ENCODE measurements around the gene ZNF224. TPM values are rescaled to one million over a fixed set of nuclear protein-coding genes. Genes with fewer than 3 reads are reported as not detected.

ZNF224 gene
- total and polyA plus RNA-seq, 2 donors (not counting 1 experiment from before 2014, with no cell fraction given) = 30.7 to 96.1 TPM

GRCh38 chr19:44092108-44092507, 2.1 kb upstream of the ZNF224 start:
- intact Hi-C loops (cut with micrococcal nuclease) = loop anchor here (10.0 kb wide), 1 partner anchor 313 kb away; the partner anchor contains the start of gene ZNF285
- H3K9ac ChIP-seq (ENCODE audit: low read length) = no peak overlapping the region
- TF ChIP-seq EZH2 (IDR thresholded peaks at IDR 0.05; ENCODE audit: borderline replicate concordance, insufficient read depth, low read depth, low read length, poor library complexity, severe bottlenecking) (no peak), CTCF (IDR thresholded peaks at IDR 0.05) (no peak)
- no peak overlapping the region for H3K4me3 ChIP-seq (ENCODE audit: control extremely low read depth in 1 of 5, extremely low read depth in 1 of 5, insufficient read depth in 1 of 5, low read depth in 2 of 5, low read length in 4 of 5)
- H3K9me3 ChIP-seq (ENCODE audit: control extremely low read depth in 1 of 3, control insufficient read depth in 2 of 3, insufficient read depth in 1 of 3, low read length in 2 of 3) = no peaks in the 10 kb centered on the region
- POLR2A ChIA-PET = no interaction called here
- no peaks in the 10 kb centered on the region for H3K9me3 Mint-ChIP-seq (ENCODE audit: insufficient read depth)
- no peak overlapping the region for H3K4me3 Mint-ChIP-seq
- peaks cover 16% of the 10 kb centered on the region for H3K4me1 Mint-ChIP-seq
- H3K4me2 ChIP-seq (replicated peaks; ENCODE audit: low read depth, low read length, poor library complexity, severe bottlenecking) = no peak overlapping the region
- no peak overlapping the region for H3K27ac Mint-ChIP-seq
- CTCF ChIA-PET = no interaction called here
- DNase-seq (no peak), ATAC-seq (ENCODE audit: low read depth) (no peak)
- H2AFZ ChIP-seq (ENCODE audit: insufficient read depth, low read depth, low read length, poor library complexity, severe bottlenecking) = no peak overlapping the region
- H3K79me2 ChIP-seq (ENCODE audit: control insufficient read depth, insufficient read depth, low read length) = peaks cover 21% of the 10 kb centered on the region
- no peak overlapping the region for H3K27ac ChIP-seq (ENCODE audit: low read length in 2 of 2)
- no peaks in the 10 kb centered on the region for H4K20me1 ChIP-seq (ENCODE audit: control insufficient read depth, insufficient read depth, low read length, poor library complexity, severe bottlenecking)
- WGBS (ENCODE audit: insufficient coverage) = 75% methylated on average over 2 of the region's 4 CpGs
- peaks cover 4 to 9% of the 10 kb centered on the region in 2 donors for H3K4me1 ChIP-seq (ENCODE audit: control insufficient read depth in 2 of 2, insufficient read depth in 2 of 2, low read length in 2 of 2)
- H3K27me3 Mint-ChIP-seq = no peaks in the 10 kb centered on the region
- H3K36me3 ChIP-seq (replicated peaks in 1 of 2; ENCODE audit: control extremely low read depth in 1 of 2, control insufficient read depth in 1 of 2, extremely low read depth in 1 of 2, insufficient read depth in 2 of 2, low read length in 1 of 2) = peaks cover under 1 to 7% of the 10 kb centered on the region in 2 experiments
- H3K27me3 ChIP-seq (replicated peaks in 1 of 4; ENCODE audit: control extremely low read depth in 1 of 4, control insufficient read depth in 3 of 4, insufficient read depth in 4 of 4, low read length in 3 of 4) = no peaks in the 10 kb centered on the region

GRCh38 chr19:44107751-44108150, 13.6 kb downstream of the ZNF224 start:
- peaks cover 23% of the 10 kb centered on the region for H3K9me3 Mint-ChIP-seq (ENCODE audit: insufficient read depth)
- H3K27me3 ChIP-seq (replicated peaks in 1 of 4; ENCODE audit: control extremely low read depth in 1 of 4, control insufficient read depth in 3 of 4, insufficient read depth in 4 of 4, low read length in 3 of 4) = no peaks in the 10 kb centered on the region
- peaks cover 19 to 33% of the 10 kb centered on the region in 2 experiments for H3K36me3 ChIP-seq (replicated peaks in 1 of 2; ENCODE audit: control extremely low read depth in 1 of 2, control insufficient read depth in 1 of 2, extremely low read depth in 1 of 2, insufficient read depth in 2 of 2, low read length in 1 of 2)
- ChIA-PET CTCF (no interaction called here), POLR2A (no interaction called here)
- no peak overlapping the region for H3K4me3 ChIP-seq (ENCODE audit: control extremely low read depth in 1 of 5, extremely low read depth in 1 of 5, insufficient read depth in 1 of 5, low read depth in 2 of 5, low read length in 4 of 5)
- no peak overlapping the region for H3K9ac ChIP-seq (ENCODE audit: low read length)
- peaks cover 7% of the 10 kb centered on the region for H3K4me1 Mint-ChIP-seq
- DNase-seq (no peak), ATAC-seq (ENCODE audit: low read depth) (no peak)
- WGBS (ENCODE audit: insufficient coverage) = no CpG with 5 or more reads among the region's 3 CpGs
- H3K27ac Mint-ChIP-seq = no peak overlapping the region
- H3K4me2 ChIP-seq (replicated peaks; ENCODE audit: low read depth, low read length, poor library complexity, severe bottlenecking) = no peak overlapping the region
- no peak overlapping the region for H2AFZ ChIP-seq (ENCODE audit: insufficient read depth, low read depth, low read length, poor library complexity, severe bottlenecking)
- no peak overlapping the region for H3K27ac ChIP-seq (ENCODE audit: low read length in 2 of 2)
- H4K20me1 ChIP-seq (ENCODE audit: control insufficient read depth, insufficient read depth, low read length, poor library complexity, severe bottlenecking) = no peaks in the 10 kb centered on the region
- no peak overlapping the region for H3K4me3 Mint-ChIP-seq
- H3K27me3 Mint-ChIP-seq = no peaks in the 10 kb centered on the region
- H3K4me1 ChIP-seq (ENCODE audit: control insufficient read depth in 2 of 2, insufficient read depth in 2 of 2, low read length in 2 of 2) = peaks cover 4 to 10% of the 10 kb centered on the region in 2 donors
- intact Hi-C loops (cut with micrococcal nuclease) = no loop called here
- TF ChIP-seq EZH2 (IDR thresholded peaks at IDR 0.05; ENCODE audit: borderline replicate concordance, insufficient read depth, low read depth, low read length, poor library complexity, severe bottlenecking) (no peak), CTCF (IDR thresholded peaks at IDR 0.05) (no peak)
- H3K9me3 ChIP-seq (ENCODE audit: control extremely low read depth in 1 of 3, control insufficient read depth in 2 of 3, insufficient read depth in 1 of 3, low read length in 2 of 3) = peaks cover 17 to 52% (median 33%) of the 10 kb centered on the region in 3 donors
- H3K79me2 ChIP-seq (ENCODE audit: control insufficient read depth, insufficient read depth, low read length) = no peaks in the 10 kb centered on the region
